ENCODE data around the gene PRUNE1. TPM values are rescaled to one million over a fixed set of nuclear protein-coding genes. Genes with fewer than 3 reads are reported as not detected.

The PRUNE1 gene
- total and polyA plus RNA-seq, 4 donors, result 6.1 to 10.6 (median 9.4) TPM

DNA sequence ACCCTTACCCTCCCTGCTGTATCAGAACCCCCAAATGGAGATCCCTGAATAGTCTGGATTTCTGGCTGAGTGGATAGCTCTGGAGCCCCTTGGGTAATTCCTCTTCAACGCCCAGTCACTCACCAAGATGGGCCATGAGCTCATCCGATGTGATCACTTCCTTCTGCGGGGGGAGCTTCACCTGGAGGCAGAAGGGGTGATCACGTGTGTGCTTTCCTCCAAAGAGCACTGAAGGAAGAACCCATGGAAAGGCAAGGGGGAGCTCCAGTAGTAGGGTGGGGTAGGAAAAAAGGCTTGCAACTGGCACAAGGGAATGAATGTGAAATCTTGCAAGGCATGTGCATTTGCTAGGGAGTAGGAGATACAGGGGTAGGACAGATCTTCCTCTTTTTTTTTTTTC lies 6.6 kb upstream of the PRUNE1 start:
- H3K36me3 ChIP-seq (ENCODE audit: control insufficient read depth in 4 of 4, insufficient read depth in 3 of 4, low read depth in 1 of 4, low read length in 3 of 4), result peaks cover 6 to 49% (median 38%) of the 10 kb centered on the region in 4 donors
- 83% methylated on average over 4 of the region's 4 CpGs for WGBS

DNA sequence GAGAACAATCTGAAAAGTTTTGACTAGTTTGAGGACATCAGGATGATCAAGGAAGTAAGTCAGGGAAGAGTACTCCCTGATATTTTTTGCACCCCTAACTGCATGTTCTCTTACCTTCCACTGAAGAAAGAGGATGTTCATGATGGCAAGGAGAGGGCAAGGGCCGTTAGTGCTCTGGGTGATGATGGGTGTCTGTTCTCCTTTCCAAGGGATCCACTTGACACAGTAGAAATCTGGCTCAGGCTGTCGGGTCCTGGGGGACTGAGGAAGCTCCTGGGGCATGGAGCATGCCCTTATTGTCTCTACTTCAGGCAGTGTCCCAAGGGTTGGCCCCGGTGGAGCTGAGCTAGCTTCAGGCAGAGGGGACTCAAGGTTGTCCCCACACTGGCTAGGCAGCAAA lies 6.2 kb upstream of the PRUNE1 start:
- Histone ChIP-seq H3K27ac (ENCODE audit: low read depth in 1 of 2, low read length in 2 of 2) (peak overlapping the region; percentile 2 to 30), H3K9ac (ENCODE audit: low read depth in 1 of 2, low read length in 2 of 2) (no peak overlapping the region), H3K4me1 (ENCODE audit: control insufficient read depth in 4 of 4, insufficient read depth in 4 of 4, low read length in 3 of 4) (peaks cover 8 to 40% (median 29%) of the 10 kb centered on the region in 4 donors), H3K9me3 (ENCODE audit: control insufficient read depth in 4 of 4, low read length in 3 of 4) (no peaks in the 10 kb centered on the region), H3K27me3 (ENCODE audit: control insufficient read depth in 4 of 4, insufficient read depth in 4 of 4, low read length in 3 of 4) (no peaks in the 10 kb centered on the region), H3K36me3 (ENCODE audit: control insufficient read depth in 4 of 4, insufficient read depth in 3 of 4, low read depth in 1 of 4, low read length in 3 of 4) (peaks cover 6 to 45% (median 34%) of the 10 kb centered on the region in 4 donors), H3K4me3 (ENCODE audit: low read depth in 1 of 3, low read length in 3 of 3) (no peak overlapping the region)
- DNase-seq (ENCODE audit: low spot score), result no peak
- WGBS, result 84% methylated on average over 3 of the region's 3 CpGs
- TF ChIP-seq, protein P1, sequence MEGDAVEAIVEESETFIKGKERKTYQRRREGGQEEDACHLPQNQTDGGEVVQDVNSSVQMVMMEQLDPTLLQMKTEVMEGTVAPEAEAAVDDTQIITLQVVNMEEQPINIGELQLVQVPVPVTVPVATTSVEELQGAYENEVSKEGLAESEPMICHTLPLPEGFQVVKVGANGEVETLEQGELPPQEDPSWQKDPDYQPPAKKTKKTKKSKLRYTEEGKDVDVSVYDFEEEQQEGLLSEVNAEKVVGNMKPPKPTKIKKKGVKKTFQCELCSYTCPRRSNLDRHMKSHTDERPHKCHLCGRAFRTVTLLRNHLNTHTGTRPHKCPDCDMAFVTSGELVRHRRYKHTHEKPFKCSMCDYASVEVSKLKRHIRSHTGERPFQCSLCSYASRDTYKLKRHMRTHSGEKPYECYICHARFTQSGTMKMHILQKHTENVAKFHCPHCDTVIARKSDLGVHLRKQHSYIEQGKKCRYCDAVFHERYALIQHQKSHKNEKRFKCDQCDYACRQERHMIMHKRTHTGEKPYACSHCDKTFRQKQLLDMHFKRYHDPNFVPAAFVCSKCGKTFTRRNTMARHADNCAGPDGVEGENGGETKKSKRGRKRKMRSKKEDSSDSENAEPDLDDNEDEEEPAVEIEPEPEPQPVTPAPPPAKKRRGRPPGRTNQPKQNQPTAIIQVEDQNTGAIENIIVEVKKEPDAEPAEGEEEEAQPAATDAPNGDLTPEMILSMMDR (IDR thresholded peaks at IDR 0.05; ENCODE audit: low read depth, low read length, missing input control), result no peak
- TF ChIP-seq, protein P2, sequence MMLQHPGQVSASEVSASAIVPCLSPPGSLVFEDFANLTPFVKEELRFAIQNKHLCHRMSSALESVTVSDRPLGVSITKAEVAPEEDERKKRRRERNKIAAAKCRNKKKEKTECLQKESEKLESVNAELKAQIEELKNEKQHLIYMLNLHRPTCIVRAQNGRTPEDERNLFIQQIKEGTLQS (IDR thresholded peaks at IDR 0.05), result no peak
- TF ChIP-seq TAF1 (conservative IDR thresholded peaks at IDR 0.05), result no peak
- no peak for TF ChIP-seq RAD21 (IDR thresholded peaks at IDR 0.05)
- no peak for TF ChIP-seq SP1 (IDR thresholded peaks at IDR 0.05)
- no peak for TF ChIP-seq FOXA2 (IDR thresholded peaks at IDR 0.05)
- TF ChIP-seq NR2F2 (IDR thresholded peaks at IDR 0.05), result no peak
- no peak for TF ChIP-seq HNF4G (IDR thresholded peaks at IDR 0.05)
- TF ChIP-seq EGR1 (IDR thresholded peaks at IDR 0.05; ENCODE audit: low read depth in 2 of 2), result no peak

More for the DNA sequence above, 6.6 kb upstream of the PRUNE1 start:
- Histone ChIP-seq H3K9me3 (ENCODE audit: control insufficient read depth in 4 of 4, low read length in 3 of 4) (no peaks in the 10 kb centered on the region), H3K27ac (ENCODE audit: low read depth in 1 of 2, low read length in 2 of 2) (no peak overlapping the region), H3K9ac (ENCODE audit: low read depth in 1 of 2, low read length in 2 of 2) (no peak overlapping the region), H3K27me3 (ENCODE audit: control insufficient read depth in 4 of 4, insufficient read depth in 4 of 4, low read length in 3 of 4) (no peaks in the 10 kb centered on the region), H3K4me3 (ENCODE audit: low read depth in 1 of 3, low read length in 3 of 3) (no peak overlapping the region), H3K4me1 (ENCODE audit: control insufficient read depth in 4 of 4, insufficient read depth in 4 of 4, low read length in 3 of 4) (peaks cover 8 to 35% (median 28%) of the 10 kb centered on the region in 4 donors)
- no peak for DNase-seq (ENCODE audit: low spot score)
- TF ChIP-seq NR2F2 (IDR thresholded peaks at IDR 0.05) (no peak), HNF4A (conservative IDR thresholded peaks at IDR 0.05) (no peak), GABPA (IDR thresholded peaks at IDR 0.05 in 1 of 2, conservative IDR thresholded peaks at IDR 0.05 in 1 of 2) (no peak), HNF4G (IDR thresholded peaks at IDR 0.05) (no peak), SP1 (IDR thresholded peaks at IDR 0.05) (no peak), YY1 (IDR thresholded peaks at IDR 0.05) (no peak), RXRA (IDR thresholded peaks at IDR 0.05) (no peak), RAD21 (IDR thresholded peaks at IDR 0.05) (no peak), EGR1 (IDR thresholded peaks at IDR 0.05; ENCODE audit: low read depth in 2 of 2) (no peak), TAF1 (conservative IDR thresholded peaks at IDR 0.05) (no peak)
- TF ChIP-seq, protein P3, sequence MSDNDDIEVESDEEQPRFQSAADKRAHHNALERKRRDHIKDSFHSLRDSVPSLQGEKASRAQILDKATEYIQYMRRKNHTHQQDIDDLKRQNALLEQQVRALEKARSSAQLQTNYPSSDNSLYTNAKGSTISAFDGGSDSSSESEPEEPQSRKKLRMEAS (IDR thresholded peaks at IDR 0.05), result no peak
- TF ChIP-seq, protein P4, sequence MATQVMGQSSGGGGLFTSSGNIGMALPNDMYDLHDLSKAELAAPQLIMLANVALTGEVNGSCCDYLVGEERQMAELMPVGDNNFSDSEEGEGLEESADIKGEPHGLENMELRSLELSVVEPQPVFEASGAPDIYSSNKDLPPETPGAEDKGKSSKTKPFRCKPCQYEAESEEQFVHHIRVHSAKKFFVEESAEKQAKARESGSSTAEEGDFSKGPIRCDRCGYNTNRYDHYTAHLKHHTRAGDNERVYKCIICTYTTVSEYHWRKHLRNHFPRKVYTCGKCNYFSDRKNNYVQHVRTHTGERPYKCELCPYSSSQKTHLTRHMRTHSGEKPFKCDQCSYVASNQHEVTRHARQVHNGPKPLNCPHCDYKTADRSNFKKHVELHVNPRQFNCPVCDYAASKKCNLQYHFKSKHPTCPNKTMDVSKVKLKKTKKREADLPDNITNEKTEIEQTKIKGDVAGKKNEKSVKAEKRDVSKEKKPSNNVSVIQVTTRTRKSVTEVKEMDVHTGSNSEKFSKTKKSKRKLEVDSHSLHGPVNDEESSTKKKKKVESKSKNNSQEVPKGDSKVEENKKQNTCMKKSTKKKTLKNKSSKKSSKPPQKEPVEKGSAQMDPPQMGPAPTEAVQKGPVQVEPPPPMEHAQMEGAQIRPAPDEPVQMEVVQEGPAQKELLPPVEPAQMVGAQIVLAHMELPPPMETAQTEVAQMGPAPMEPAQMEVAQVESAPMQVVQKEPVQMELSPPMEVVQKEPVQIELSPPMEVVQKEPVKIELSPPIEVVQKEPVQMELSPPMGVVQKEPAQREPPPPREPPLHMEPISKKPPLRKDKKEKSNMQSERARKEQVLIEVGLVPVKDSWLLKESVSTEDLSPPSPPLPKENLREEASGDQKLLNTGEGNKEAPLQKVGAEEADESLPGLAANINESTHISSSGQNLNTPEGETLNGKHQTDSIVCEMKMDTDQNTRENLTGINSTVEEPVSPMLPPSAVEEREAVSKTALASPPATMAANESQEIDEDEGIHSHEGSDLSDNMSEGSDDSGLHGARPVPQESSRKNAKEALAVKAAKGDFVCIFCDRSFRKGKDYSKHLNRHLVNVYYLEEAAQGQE (IDR thresholded peaks at IDR 0.05), result no peak
- TF ChIP-seq, protein P5, sequence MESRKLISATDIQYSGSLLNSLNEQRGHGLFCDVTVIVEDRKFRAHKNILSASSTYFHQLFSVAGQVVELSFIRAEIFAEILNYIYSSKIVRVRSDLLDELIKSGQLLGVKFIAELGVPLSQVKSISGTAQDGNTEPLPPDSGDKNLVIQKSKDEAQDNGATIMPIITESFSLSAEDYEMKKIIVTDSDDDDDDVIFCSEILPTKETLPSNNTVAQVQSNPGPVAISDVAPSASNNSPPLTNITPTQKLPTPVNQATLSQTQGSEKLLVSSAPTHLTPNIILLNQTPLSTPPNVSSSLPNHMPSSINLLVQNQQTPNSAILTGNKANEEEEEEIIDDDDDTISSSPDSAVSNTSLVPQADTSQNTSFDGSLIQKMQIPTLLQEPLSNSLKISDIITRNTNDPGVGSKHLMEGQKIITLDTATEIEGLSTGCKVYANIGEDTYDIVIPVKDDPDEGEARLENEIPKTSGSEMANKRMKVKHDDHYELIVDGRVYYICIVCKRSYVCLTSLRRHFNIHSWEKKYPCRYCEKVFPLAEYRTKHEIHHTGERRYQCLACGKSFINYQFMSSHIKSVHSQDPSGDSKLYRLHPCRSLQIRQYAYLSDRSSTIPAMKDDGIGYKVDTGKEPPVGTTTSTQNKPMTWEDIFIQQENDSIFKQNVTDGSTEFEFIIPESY (IDR thresholded peaks at IDR 0.05), result no peak

Data from liver (tissue), 9 donors.